Breast epithelium (tissue), 4 donors: ENCODE results near the gene RETREG1. TPM values are rescaled to one million over a fixed set of nuclear protein-coding genes. Genes with fewer than 3 reads are reported as not detected.
A peak's percentile ranks its signal among the peaks of the same experiment; 100 is the strongest.

Experiments
- DNase-seq, 2 donors: peaks; one replicate each; pipeline ENCODE4 v3.0.0-alpha.2; 2019; ENCODE audit warnings: low spot score in 2 of 2
- H3K27ac ChIP-seq, 2 donors: fragments of 200-600 bp; sonication (generic) in 1 of 2; one replicate each; pipeline ENCODE4 v1.5.1; 2016 to 2019; ENCODE audit warnings: mild to moderate bottlenecking in 1 of 2
- H3K27me3 ChIP-seq, 2 donors: fragments of 200-600 bp; sonication (generic) in 1 of 2; one replicate each; pipeline versions ENCODE4 v1.5.1 to v1.6.0; 2017 to 2019; ENCODE audit warnings: control low read depth in 1 of 2, mild to moderate bottlenecking in 1 of 2
- H3K36me3 ChIP-seq: fragments of 200-600 bp; one replicate; pipeline ENCODE4 v1.5.1; 2019
- H3K4me1 ChIP-seq, 2 donors: fragments of 200-600 bp; sonication (generic); one replicate each; pipeline ENCODE4 v1.5.1; 2016 to 2019; ENCODE audit warnings: control low read depth in 1 of 2
- H3K4me3 ChIP-seq, 3 donors: fragments of 200-600 bp; sonication (generic); 1 replicate in 2 of 3; 2 replicates in 1 of 3; pipeline ENCODE4 v1.5.1; 2016 to 2019; ENCODE audit warnings: mild to moderate bottlenecking in 3 of 3, moderate library complexity in 2 of 3
- H3K9me3 ChIP-seq, 2 donors: fragments of 200-600 bp; sonication (generic) in 1 of 2; one replicate each; pipeline ENCODE4 v1.5.1; 2016 to 2019; ENCODE audit warnings: control low read depth in 1 of 2
- CTCF ChIP-seq, 3 donors: fragments of 450-650 bp; IDR thresholded peaks; one replicate each; pipeline ENCODE4 v1.5.1; 2016 to 2017; ENCODE audit warnings: antibody characterized with exemption in 3 of 3, mild to moderate bottlenecking in 3 of 3, moderate library complexity in 3 of 3
- POLR2A ChIP-seq: fragments of 450-650 bp; IDR thresholded peaks from one replicate; pipeline ENCODE4 v1.6.1; 2016; ENCODE audit warnings: antibody characterized with exemption, mild to moderate bottlenecking, moderate library complexity
- POLR2AphosphoS5 ChIP-seq, 3 donors: sonication (generic); formaldehyde crosslinking; IDR thresholded peaks; one replicate each; pipeline ENCODE4 v1.6.1; 2017; ENCODE audit warnings: antibody characterized with exemption in 3 of 3
- intact Hi-C: fragments of 100-400 bp; cut with DNase I; formaldehyde crosslinking; loops from one replicate; pipeline ENCODE4 v1.15.1; 2023; ENCODE audit warnings: low total_unique reads
- total RNA-seq, 3 donors: library from RNA; depleted of rRNA; stranded (reverse); fragments of >200 nt; gene quantifications; one replicate each; pipeline ENCODE4 v1.1.0, GENCODE V29; 2016

The RETREG1 gene
- total RNA-seq, 3 donors from 2014 or later: 27.1 to 51.5 (median 37.7) TPM

DNA sequence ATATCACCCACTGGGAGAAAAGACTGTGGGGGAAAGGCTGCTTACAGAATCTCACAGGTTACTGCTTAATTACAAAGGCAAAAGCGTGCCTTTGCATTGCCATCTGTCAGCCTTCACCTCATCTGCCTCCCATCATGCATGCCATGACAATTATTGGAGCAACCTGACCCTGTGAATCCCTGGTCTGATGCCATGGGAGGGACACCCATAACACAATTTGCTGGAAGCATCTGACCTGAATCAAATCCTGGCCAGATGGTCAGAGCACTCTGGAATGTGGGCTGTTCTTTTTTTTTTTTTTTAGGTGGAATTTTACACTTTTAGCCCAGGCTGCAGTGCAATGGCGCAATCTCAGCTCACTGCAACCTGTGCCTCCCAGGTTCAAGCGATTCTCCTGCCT, 11.6 kb upstream of the RETREG1 start:
- Histone ChIP-seq H3K27me3 (no peaks in the 10 kb centered on the region), H3K9me3 (no peaks in the 10 kb centered on the region), H3K36me3 (no peaks in the 10 kb centered on the region), H3K27ac (no peak overlapping the region), H3K4me1 (no peaks in the 10 kb centered on the region), H3K4me3 (no peak overlapping the region)
- no peak for DNase-seq
- no peak for TF ChIP-seq POLR2A
- no peak for TF ChIP-seq CTCF (IDR thresholded peaks at IDR 0.05)
- no peak for TF ChIP-seq POLR2AphosphoS5 (IDR thresholded peaks at IDR 0.05)
- intact Hi-C loops: no loop called here

DNA sequence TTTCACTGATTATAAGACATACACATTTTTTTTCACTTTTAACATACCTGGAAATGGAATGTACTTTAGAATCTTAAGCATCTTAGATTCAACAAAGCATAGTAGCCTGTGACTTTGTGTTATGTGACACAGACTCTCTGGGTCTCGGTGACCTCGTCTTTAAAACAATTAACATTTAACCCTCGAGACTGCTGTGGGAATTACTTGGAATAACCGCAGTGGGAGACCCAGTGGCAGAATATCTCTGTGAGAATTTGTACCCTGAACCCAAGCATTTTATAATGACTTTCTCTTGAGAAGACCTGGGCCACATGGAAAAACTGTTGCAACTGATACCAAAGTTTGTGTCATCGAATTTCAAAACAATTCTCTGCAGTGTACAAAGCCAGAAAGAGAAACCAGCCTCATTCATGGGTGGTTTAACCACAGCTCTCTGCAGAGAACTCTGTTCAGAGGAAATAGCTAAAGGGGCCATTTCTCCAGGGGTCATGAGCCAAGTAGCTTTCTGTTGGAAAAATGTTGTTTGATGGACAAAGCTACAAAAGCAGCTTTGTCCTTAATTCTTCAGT, 10.0 kb upstream of the RETREG1 start:
- no peaks in the 10 kb centered on the region for H3K4me1 ChIP-seq
- H3K27ac ChIP-seq: peak overlapping the region in 1 of 2 donors; percentile 12
- H3K9me3 ChIP-seq: no peaks in the 10 kb centered on the region
- no peaks in the 10 kb centered on the region for H3K36me3 ChIP-seq
- intact Hi-C loops: no loop called here
- no peaks in the 10 kb centered on the region for H3K27me3 ChIP-seq
- TF ChIP-seq POLR2AphosphoS5 (IDR thresholded peaks at IDR 0.05): no peak
- no peak for TF ChIP-seq CTCF (IDR thresholded peaks at IDR 0.05)
- no peak for TF ChIP-seq POLR2A
- DNase-seq: no peak
- H3K4me3 ChIP-seq: no peak overlapping the region

DNA sequence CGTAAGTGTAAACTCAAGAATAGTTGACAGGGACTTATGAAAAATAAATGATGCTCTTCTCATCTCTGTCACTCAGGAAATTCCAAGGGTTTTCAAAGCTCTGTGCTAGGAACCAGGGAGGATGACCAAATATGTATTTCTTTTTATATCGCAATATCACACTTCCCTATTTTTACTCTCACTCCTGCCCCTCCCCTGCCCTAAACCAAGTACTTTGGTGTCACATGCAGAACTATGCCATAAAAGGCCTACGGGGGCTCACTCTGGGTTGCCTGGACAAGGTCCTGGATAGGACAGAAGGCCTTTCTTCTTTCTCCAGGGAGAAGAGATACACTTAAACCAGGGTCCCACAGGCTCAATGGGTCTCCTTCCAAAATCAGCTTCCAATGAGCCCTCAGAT, 8.3 kb upstream of the RETREG1 start:
- Histone ChIP-seq H3K4me3 (no peak overlapping the region), H3K27me3 (no peaks in the 10 kb centered on the region), H3K27ac (no peak overlapping the region), H3K4me1 (no peaks in the 10 kb centered on the region), H3K9me3 (no peaks in the 10 kb centered on the region), H3K36me3 (no peaks in the 10 kb centered on the region)
- no peak for DNase-seq
- TF ChIP-seq POLR2AphosphoS5 (IDR thresholded peaks at IDR 0.05): no peak
- intact Hi-C loops: no loop called here

DNA sequence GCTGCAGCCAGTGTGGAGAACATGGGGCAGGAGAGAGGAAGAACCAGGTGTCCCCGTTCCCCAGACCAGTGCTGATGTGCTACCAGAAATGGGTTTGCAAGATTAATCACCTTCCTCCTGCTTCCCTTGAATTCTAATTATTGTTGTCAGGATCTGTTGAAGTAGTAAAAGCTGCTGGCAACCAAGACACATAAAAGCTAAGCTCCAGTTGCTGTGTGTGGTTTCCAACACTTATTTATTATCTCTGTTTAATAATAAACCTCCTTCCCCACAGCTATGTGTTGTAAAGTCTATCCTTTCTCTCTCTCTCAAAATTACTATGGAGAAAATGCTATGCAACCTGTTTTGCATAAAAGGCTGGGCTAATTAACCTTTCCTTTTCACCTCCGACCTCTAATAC, 2.3 kb upstream of the RETREG1 start:
- TF ChIP-seq POLR2A (no peak), CTCF (IDR thresholded peaks at IDR 0.05) (no peak), POLR2AphosphoS5 (IDR thresholded peaks at IDR 0.05) (no peak)
- H3K36me3 ChIP-seq: no peaks in the 10 kb centered on the region
- no peak for DNase-seq
- H3K4me1 ChIP-seq: no peaks in the 10 kb centered on the region
- no peaks in the 10 kb centered on the region for H3K9me3 ChIP-seq
- no peak overlapping the region for H3K4me3 ChIP-seq
- no peaks in the 10 kb centered on the region for H3K27me3 ChIP-seq
- intact Hi-C loops: no loop called here
- no peak overlapping the region for H3K27ac ChIP-seq

DNA sequence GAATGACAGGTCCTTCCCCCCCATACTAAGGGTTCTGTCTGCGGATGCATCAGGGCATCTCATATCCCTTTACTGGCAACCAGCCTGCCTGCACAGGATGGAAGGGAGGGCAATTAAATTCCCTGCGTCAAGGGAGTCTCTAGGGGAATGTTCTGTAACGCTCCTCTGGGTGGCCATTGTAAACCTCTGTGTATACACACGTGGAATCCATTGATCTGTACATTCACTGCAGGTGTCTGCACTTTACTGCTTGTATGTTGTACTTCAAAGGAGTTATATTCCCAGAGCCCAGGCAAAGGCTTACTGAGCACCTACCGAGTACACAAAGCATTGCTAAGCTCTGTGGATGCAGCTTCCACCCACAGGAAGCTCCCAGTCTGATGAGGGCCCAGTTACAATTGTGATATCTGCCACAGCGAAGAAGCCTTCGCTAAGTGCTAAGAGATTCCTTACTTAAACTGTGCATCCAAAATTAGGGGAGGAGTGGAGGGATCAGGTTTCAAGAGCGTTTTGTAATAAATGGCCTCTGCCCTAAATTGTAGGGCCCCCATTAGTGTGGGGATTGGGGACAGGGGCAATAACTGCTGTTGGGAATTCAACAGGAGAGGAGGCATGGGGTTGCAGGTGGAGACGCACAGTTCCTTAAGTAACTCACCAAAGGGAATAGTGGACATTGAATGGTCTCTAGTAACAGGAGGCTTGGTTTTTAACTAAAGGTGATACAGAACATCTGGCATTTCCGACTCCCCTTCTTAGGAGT, 1.5 kb upstream of the RETREG1 start:
- H3K36me3 ChIP-seq: no peaks in the 10 kb centered on the region
- H3K27ac ChIP-seq: no peak overlapping the region
- TF ChIP-seq POLR2A (no peak), POLR2AphosphoS5 (IDR thresholded peaks at IDR 0.05) (no peak), CTCF (IDR thresholded peaks at IDR 0.05) (no peak)
- H3K4me3 ChIP-seq: no peak overlapping the region
- no peaks in the 10 kb centered on the region for H3K9me3 ChIP-seq
- DNase-seq: no peak
- H3K4me1 ChIP-seq: no peaks in the 10 kb centered on the region
- no peaks in the 10 kb centered on the region for H3K27me3 ChIP-seq
- intact Hi-C loops: no loop called here
